Panc1 (cell line): ENCODE measurements around the gene ZDHHC7.
A peak's percentile ranks its signal among the peaks of the same experiment; 100 is the strongest.

Experiments used
- POLR2AphosphoS5 ChIP-seq: IDR thresholded peaks from 2 replicates; pipeline ENCODE4 v1.6.1; 2012; ENCODE audit warnings: mild to moderate bottlenecking, low read depth, low read length, moderate library complexity
- REST ChIP-seq, 2 experiments: IDR thresholded peaks; 2 replicates each; pipeline ENCODE4 v1.6.1; 2011 to 2012; ENCODE audit warnings: low read depth in 2 of 2, control low read depth in 1 of 2, low read length in 1 of 2, mild to moderate bottlenecking in 1 of 2, moderate library complexity in 1 of 2; ENCODE audit not compliant: insufficient read depth in 1 of 2
- TCF7L2 ChIP-seq: IDR thresholded peaks from 2 replicates; pipeline ENCODE4 v1.6.1; 2011; ENCODE audit warnings: mild to moderate bottlenecking, low read depth, low read length, inconsistent platforms
- TF ChIP-seq, protein P1 (sequence below): fragments of 450-650 bp; IDR thresholded peaks from 2 replicates; pipeline ENCODE4 v1.5.1; 2017; ENCODE audit warnings: mild to moderate bottlenecking

- TF ChIP-seq, protein P1, sequence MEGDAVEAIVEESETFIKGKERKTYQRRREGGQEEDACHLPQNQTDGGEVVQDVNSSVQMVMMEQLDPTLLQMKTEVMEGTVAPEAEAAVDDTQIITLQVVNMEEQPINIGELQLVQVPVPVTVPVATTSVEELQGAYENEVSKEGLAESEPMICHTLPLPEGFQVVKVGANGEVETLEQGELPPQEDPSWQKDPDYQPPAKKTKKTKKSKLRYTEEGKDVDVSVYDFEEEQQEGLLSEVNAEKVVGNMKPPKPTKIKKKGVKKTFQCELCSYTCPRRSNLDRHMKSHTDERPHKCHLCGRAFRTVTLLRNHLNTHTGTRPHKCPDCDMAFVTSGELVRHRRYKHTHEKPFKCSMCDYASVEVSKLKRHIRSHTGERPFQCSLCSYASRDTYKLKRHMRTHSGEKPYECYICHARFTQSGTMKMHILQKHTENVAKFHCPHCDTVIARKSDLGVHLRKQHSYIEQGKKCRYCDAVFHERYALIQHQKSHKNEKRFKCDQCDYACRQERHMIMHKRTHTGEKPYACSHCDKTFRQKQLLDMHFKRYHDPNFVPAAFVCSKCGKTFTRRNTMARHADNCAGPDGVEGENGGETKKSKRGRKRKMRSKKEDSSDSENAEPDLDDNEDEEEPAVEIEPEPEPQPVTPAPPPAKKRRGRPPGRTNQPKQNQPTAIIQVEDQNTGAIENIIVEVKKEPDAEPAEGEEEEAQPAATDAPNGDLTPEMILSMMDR = no peak
- TF ChIP-seq REST (IDR thresholded peaks at IDR 0.05; ENCODE audit: insufficient read depth in 1 of 2, low read depth in 2 of 2, low read length in 1 of 2) (no peak), POLR2AphosphoS5 (peak; percentile 74), TCF7L2 (no peak)
Measured at GRCh38 chr16:85027349-85027957, 16.1 kb upstream of the ZDHHC7 start, which contains the start of gene KIAA0513.
